Endodermal cell (in vitro differentiated cells): ENCODE data around the gene C14orf180. TPM values are rescaled to one million over a fixed set of nuclear protein-coding genes. Genes with fewer than 3 reads are reported as not detected.

Experiments used
- DNase-seq: peaks from one replicate; pipeline ENCODE4 v3.0.0-alpha.2; 2017
- H3K27ac ChIP-seq: 2 replicates; pipeline ENCODE4 v1.5.1; 2013; ENCODE audit warnings: mild to moderate bottlenecking, low read depth, low read length, moderate library complexity
- H3K27me3 ChIP-seq: 2 replicates; pipeline ENCODE4 v1.6.1; 2013; ENCODE audit warnings: mild to moderate bottlenecking, low read length, moderate library complexity; ENCODE audit not compliant: insufficient read depth, control insufficient read depth, poor library complexity, severe bottlenecking
- H3K36me3 ChIP-seq: 2 replicates; pipeline ENCODE4 v1.7.0; 2013; ENCODE audit warnings: mild to moderate bottlenecking, low read length, moderate library complexity; ENCODE audit not compliant: control insufficient read depth, insufficient read depth
- H3K4me1 ChIP-seq: one replicate; pipeline ENCODE4 v1.7.0; 2013; ENCODE audit warnings: low read length; ENCODE audit not compliant: control insufficient read depth, insufficient read depth
- H3K4me3 ChIP-seq: 2 replicates; pipeline ENCODE4 v1.5.1; 2013; ENCODE audit warnings: mild to moderate bottlenecking, low read length, moderate library complexity
- H3K9ac ChIP-seq: 2 replicates; pipeline ENCODE4 v1.6.1; 2013; ENCODE audit warnings: mild to moderate bottlenecking, low read length, moderate library complexity; ENCODE audit not compliant: poor library complexity, severe bottlenecking; ENCODE audit errors: extremely low read depth
- H3K9me3 ChIP-seq: 2 replicates; pipeline ENCODE4 v1.6.1; 2013; ENCODE audit warnings: mild to moderate bottlenecking, low read length, moderate library complexity; ENCODE audit not compliant: control insufficient read depth
- H3K27ac Mint-ChIP-seq: 2 replicates; pipeline ENCODE4 v1.8.0; 2020; ENCODE audit warnings: mixed read lengths
- H3K27me3 Mint-ChIP-seq: 2 replicates; pipeline ENCODE4 v1.8.0; 2021; ENCODE audit warnings: mild to moderate bottlenecking, mixed read lengths; ENCODE audit not compliant: insufficient read depth
- H3K36me3 Mint-ChIP-seq: 2 replicates; pipeline ENCODE4 v1.8.0; 2020; ENCODE audit warnings: low read depth, mixed read lengths
- H3K4me1 Mint-ChIP-seq: 2 replicates; pipeline ENCODE4 v1.8.0; 2020; ENCODE audit warnings: mixed read lengths
- H3K4me3 Mint-ChIP-seq: 2 replicates; pipeline ENCODE4 v1.8.0; 2020; ENCODE audit warnings: mild to moderate bottlenecking, moderate library complexity, mixed read lengths
- H3K9me3 Mint-ChIP-seq: 2 replicates; pipeline ENCODE4 v1.8.0; 2020; ENCODE audit warnings: mild to moderate bottlenecking, mixed read lengths
- WGBS, 2 experiments: methylation state at CpG; one replicate each; pipeline versions ENCODE4 v1.1.5 to v1.1.7; 2013; ENCODE audit warnings: missing lambda C conversion rate in 2 of 2, mixed read lengths in 1 of 2; ENCODE audit not compliant: insufficient coverage in 1 of 2, insufficient read length in 1 of 2; 5-methylcytosine and 5-hydroxymethylcytosine counted together
- total RNA-seq, 2 donors: library from RNA; stranded (reverse); fragmentation: NEBNext Ultra II Directional in 1 of 2; extraction: Animal tissue kit (Norgen Biotek cat#: 25700) in 1 of 2; gene quantifications; 2 replicates in 1 of 2; 3 replicates in 1 of 2; pipeline ENCODE4 v1.2.1, GENCODE V29; 2021
- TF ChIP-seq, protein P1 (sequence below): fragments of 200-600 bp; sonication (generic); conservative IDR thresholded peaks from 2 replicates; pipeline ENCODE4 v1.5.0; 2021; ENCODE audit warnings: antibody characterized with exemption, mild to moderate bottlenecking

The C14orf180 gene
- total RNA-seq, 2 donors from 2014 or later: not detected

DNA sequence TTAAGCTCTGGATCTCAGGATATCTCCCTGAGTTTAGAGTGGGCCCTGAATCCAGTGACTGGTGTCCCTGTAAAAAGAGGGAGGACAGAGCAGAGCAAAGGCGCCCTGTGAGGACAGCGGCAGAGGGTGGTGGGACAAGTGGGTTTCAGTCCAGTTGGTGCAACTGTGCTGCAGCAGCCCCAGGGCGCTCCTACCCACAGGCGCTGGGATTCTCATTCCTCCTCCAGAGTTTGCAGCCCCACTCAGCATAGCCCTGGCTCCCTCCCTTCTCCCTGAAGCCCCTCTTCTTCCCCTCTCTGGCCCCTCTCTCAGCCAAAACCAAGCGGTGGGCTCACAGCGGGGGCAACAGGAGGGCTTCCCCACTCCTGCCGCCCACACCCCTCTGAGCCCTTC, 23.4 kb downstream of the C14orf180 start:
- Histone ChIP-seq H3K27me3 (peaks cover 28% of the 10 kb centered on the region), H3K4me1 (no peaks in the 10 kb centered on the region), H3K9me3 (no peaks in the 10 kb centered on the region), H3K36me3 (no peaks in the 10 kb centered on the region), H3K27ac (no peak overlapping the region), H3K9ac (no peak overlapping the region), H3K4me3 (no peak overlapping the region)
- TF ChIP-seq, protein P1, sequence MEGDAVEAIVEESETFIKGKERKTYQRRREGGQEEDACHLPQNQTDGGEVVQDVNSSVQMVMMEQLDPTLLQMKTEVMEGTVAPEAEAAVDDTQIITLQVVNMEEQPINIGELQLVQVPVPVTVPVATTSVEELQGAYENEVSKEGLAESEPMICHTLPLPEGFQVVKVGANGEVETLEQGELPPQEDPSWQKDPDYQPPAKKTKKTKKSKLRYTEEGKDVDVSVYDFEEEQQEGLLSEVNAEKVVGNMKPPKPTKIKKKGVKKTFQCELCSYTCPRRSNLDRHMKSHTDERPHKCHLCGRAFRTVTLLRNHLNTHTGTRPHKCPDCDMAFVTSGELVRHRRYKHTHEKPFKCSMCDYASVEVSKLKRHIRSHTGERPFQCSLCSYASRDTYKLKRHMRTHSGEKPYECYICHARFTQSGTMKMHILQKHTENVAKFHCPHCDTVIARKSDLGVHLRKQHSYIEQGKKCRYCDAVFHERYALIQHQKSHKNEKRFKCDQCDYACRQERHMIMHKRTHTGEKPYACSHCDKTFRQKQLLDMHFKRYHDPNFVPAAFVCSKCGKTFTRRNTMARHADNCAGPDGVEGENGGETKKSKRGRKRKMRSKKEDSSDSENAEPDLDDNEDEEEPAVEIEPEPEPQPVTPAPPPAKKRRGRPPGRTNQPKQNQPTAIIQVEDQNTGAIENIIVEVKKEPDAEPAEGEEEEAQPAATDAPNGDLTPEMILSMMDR: no peak
- Mint-ChIP-seq H3K27me3 (peaks cover 39% of the 10 kb centered on the region), H3K4me3 (no peak overlapping the region), H3K4me1 (peaks cover 7% of the 10 kb centered on the region), H3K27ac (no peak overlapping the region), H3K36me3 (no peaks in the 10 kb centered on the region), H3K9me3 (no peaks in the 10 kb centered on the region)
- WGBS, 2 experiments: 89 to 100% methylated on average over 4 to 7 of the region's 7 CpGs
- no peak for DNase-seq

DNA sequence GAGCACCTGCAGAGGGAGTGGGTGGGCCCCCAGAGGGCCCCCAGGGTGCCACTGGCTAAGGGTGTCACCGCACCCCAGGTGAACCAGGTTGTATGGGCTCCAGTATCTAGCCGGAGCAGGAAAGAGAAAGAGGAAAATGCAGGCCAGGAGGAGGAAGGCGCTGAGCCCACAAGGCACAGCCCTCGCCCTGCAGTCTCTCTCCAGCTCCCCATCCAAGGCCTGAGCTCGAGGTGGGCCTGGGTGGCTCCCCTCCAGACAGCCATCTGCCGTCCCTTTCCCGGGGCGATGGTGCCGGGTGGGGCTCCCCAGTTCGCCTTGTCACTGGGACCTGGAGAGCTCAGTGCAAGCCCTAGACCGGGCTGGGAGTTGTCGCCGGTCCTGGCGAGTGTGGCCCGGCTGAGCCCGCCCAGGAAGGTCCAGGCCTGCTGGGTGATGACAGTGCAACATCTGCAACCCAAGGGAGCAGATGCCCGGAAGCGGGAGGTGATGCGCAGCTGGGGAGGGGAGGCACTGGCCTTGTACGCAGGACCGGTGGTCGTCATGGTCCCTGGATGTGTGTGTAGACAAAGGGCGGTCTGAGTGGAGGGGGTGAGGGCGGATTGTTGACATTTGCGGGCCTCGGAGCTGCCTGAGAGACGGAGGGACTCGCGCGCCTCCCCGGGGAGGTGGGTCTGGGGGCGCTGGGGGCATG, 24.3 kb downstream of the C14orf180 start:
- TF ChIP-seq, protein P1: no peak
- peak overlapping the region; percentile 73 for H3K4me3 ChIP-seq
- H3K36me3 ChIP-seq: no peaks in the 10 kb centered on the region
- Mint-ChIP-seq H3K4me1 (peaks cover 7% of the 10 kb centered on the region), H3K27me3 (peaks cover 45% of the 10 kb centered on the region), H3K4me3 (peak overlapping the region; percentile 60), H3K36me3 (no peaks in the 10 kb centered on the region), H3K27ac (no peak overlapping the region), H3K9me3 (no peaks in the 10 kb centered on the region)
- H3K9me3 ChIP-seq: no peaks in the 10 kb centered on the region
- H3K27me3 ChIP-seq: peaks cover 37% of the 10 kb centered on the region
- H3K27ac ChIP-seq: no peak overlapping the region
- no peak for DNase-seq
- no peak overlapping the region for H3K9ac ChIP-seq
- H3K4me1 ChIP-seq: no peaks in the 10 kb centered on the region
- WGBS, 2 experiments: 64 to 84% methylated on average over 15 to 32 of the region's 32 CpGs

DNA sequence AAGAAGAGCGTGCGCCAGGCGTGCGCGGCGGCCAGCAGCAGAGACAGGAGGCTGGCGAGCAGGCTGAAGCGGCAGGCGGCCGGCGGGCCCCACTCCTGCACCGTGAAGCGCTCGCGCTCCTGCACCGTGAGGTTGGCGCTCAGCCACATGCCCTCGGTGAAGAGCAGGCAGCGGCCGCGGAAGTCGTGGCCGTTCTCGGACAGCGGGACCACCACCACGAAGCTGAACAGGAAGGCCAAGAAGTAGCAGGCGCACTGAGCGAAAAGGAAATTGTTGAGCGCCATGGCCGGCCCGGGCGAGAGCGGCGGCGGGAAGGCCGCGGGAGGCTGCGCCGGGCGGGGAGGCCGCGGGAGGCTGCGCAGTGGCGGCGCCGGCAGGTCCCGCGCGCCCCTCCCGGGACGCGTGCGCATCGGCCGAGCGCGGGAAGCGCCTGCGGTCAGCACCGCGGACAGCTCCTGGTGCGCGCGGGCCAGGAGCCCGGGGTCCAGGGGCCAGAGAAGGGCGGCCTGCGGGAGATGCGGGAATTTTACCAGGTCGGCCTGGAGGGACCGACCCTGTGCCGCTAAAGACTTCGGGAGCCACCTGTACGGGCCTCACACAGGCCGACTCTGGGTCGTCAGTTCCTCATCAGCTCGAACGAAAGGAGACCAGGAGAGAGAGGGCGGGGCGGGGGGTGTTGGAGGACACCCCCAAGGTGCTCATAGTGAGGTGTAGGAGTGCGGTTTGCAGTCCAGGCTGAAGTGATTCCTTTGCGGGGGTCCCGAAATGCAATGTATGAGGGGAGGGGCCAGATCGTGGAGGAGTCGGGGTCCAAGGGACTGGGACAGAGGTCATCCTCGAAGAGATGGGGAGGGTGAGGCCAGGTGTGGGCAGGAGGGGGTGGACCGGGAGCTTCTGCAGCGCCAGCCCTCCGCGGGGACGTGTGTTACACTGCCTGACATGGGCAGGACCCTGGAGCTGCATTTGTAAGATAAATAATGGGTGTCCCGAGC, 25.2 kb downstream of the C14orf180 start, which contains the start of gene TMEM179:
TMEM179 (minus strand) TSS at position 315 of the 992 bp plus-strand sequence; CDS start at position 284, 31 bp downstream.
- Mint-ChIP-seq H3K4me1 (peaks cover 7% of the 10 kb centered on the region), H3K27ac (no peak within 1 kb of the TSS), H3K27me3 (peaks cover 54% of the 10 kb centered on the region), H3K4me3 (peak within 1 kb of the TSS; percentile 60), H3K9me3 (no peaks in the 10 kb centered on the region), H3K36me3 (no peaks in the 10 kb centered on the region)
- peak; percentile 91 for DNase-seq
- H3K4me1 ChIP-seq: no peaks in the 10 kb centered on the region
- H3K9ac ChIP-seq: no peak within 1 kb of the TSS
- H3K4me3 ChIP-seq: peak within 1 kb of the TSS; percentile 73
- H3K27ac ChIP-seq: no peak within 1 kb of the TSS
- no peaks in the 10 kb centered on the region for H3K9me3 ChIP-seq
- TF ChIP-seq, protein P1: no peak
- no peaks in the 10 kb centered on the region for H3K36me3 ChIP-seq
- H3K27me3 ChIP-seq: peaks cover 46% of the 10 kb centered on the region
- WGBS, 2 experiments: 10 to 11% methylated on average over 22 to 91 of the region's 91 CpGs
